ENCODE measurements around the gene SMYD5.
"Not testable (repeated sequence)": the region's sequence is repeated elsewhere in the genome, so short reads cannot be mapped to it uniquely, and the experiment has no call there.

DNA sequence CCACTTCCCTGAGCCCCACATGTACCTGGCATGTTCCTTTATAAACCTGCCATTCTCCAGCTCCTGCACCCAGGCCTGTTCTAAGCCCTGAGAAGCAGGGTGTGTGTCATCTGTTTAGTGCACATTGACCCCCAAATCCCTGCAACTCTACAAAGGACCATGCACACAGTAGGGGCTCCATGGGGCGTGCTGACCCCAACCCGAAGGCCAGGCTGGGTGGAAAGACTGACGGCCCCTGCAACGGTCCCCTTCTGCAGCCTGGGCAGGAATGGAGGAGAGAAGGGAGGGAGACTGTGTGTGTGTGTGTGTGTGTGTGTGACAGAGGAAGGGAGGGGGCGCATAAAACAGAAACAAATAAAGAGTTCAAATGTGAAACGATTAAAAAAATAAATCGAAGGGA is 43.7 kb upstream of the SMYD5 start:
- TF ChIP-seq, protein P1, sequence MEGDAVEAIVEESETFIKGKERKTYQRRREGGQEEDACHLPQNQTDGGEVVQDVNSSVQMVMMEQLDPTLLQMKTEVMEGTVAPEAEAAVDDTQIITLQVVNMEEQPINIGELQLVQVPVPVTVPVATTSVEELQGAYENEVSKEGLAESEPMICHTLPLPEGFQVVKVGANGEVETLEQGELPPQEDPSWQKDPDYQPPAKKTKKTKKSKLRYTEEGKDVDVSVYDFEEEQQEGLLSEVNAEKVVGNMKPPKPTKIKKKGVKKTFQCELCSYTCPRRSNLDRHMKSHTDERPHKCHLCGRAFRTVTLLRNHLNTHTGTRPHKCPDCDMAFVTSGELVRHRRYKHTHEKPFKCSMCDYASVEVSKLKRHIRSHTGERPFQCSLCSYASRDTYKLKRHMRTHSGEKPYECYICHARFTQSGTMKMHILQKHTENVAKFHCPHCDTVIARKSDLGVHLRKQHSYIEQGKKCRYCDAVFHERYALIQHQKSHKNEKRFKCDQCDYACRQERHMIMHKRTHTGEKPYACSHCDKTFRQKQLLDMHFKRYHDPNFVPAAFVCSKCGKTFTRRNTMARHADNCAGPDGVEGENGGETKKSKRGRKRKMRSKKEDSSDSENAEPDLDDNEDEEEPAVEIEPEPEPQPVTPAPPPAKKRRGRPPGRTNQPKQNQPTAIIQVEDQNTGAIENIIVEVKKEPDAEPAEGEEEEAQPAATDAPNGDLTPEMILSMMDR (IDR thresholded peaks at IDR 0.05), result not testable (repeated sequence)
- TF ChIP-seq POLR2A (IDR thresholded peaks at IDR 0.05), result not testable (repeated sequence)

All from right lobe of liver (tissue), 4 donors.